ENCODE measurements around the gene GAL. TPM values are rescaled to one million over a fixed set of nuclear protein-coding genes. Genes with fewer than 3 reads are reported as not detected.

GAL gene
- total RNA-seq, 1 donor from 2014 or later, result 0.38 TPM

DNA sequence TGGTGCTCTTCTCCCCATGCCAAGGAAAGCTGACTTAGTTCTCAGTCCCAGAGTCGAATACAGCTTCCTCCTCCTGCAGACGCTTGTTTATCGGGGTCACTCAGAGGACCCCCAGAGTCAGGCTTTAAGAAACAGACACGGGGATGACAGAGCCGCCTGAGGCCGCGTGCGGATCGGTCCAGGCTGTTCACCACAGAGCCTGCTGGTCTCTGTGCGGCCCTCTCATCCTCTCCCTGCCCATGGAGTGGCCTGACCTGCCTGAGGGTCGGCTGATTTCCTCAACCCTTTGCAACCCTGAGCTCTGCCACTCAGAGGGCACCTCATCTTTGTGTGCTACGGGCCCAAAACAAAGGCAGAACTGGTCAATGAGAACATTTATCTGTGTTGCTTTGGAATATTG, 2.1 kb downstream of the GAL start:
- Mint-ChIP-seq H3K4me3 (peak overlapping the region; percentile 52), H3K36me3 (no peaks in the 10 kb centered on the region), H3K9me3 (no peaks in the 10 kb centered on the region), H3K4me1 (peaks cover 11% of the 10 kb centered on the region), H3K27me3 (ENCODE audit: low read depth) (peaks cover 94% of the 10 kb centered on the region), H3K27ac (no peak overlapping the region)
- DNase-seq (ENCODE audit: low spot score in 2 of 2, unreplicated experiment in 2 of 2), result no peak
- no peak for TF ChIP-seq CTCF (IDR thresholded peaks at IDR 0.05; ENCODE audit: unreplicated experiment)

DNA sequence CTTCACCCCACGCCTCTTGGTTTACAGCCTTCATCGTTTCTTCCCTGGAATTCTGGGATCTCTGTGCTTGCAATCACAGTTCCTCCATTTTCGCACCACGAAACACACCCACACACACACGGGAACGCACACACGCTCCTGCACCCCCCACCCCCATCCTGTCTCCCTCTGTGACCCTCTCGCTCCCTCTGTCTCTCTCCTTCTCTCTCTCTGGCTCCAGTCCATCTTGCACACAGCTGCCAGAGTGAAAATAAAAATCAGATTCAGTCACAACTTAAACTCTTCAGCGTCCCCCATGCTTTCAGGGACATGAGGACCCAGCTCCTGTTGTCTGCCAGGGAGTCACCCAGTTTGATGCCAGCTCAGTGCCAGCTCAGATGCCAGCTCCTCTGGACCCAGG, 3.0 kb downstream of the GAL start:
- DNase-seq (ENCODE audit: low spot score in 2 of 2, unreplicated experiment in 2 of 2), result no peak
- Mint-ChIP-seq H3K27ac (no peak overlapping the region), H3K4me3 (no peak overlapping the region), H3K9me3 (no peaks in the 10 kb centered on the region), H3K27me3 (ENCODE audit: low read depth) (peaks cover 88% of the 10 kb centered on the region), H3K36me3 (no peaks in the 10 kb centered on the region), H3K4me1 (peaks cover 11% of the 10 kb centered on the region)
- TF ChIP-seq CTCF (IDR thresholded peaks at IDR 0.05; ENCODE audit: unreplicated experiment), result no peak

GRCh38 chr11:68687986-68688385, 3.6 kb downstream of the GAL start:
- TF ChIP-seq CTCF (IDR thresholded peaks at IDR 0.05; ENCODE audit: unreplicated experiment), result no peak
- H3K4me3 Mint-ChIP-seq, result no peak overlapping the region
- peaks cover 82% of the 10 kb centered on the region for H3K27me3 Mint-ChIP-seq (ENCODE audit: low read depth)
- no peaks in the 10 kb centered on the region for H3K36me3 Mint-ChIP-seq
- peaks cover 11% of the 10 kb centered on the region for H3K4me1 Mint-ChIP-seq
- H3K9me3 Mint-ChIP-seq, result no peaks in the 10 kb centered on the region
- no peak for DNase-seq (ENCODE audit: low spot score in 2 of 2, unreplicated experiment in 2 of 2)
- H3K27ac Mint-ChIP-seq, result no peak overlapping the region

- no peak overlapping the region for H3K4me3 Mint-ChIP-seq
- H3K27me3 Mint-ChIP-seq (ENCODE audit: low read depth), result peaks cover 74% of the 10 kb centered on the region
- no peak overlapping the region for H3K27ac Mint-ChIP-seq
- peaks cover 11% of the 10 kb centered on the region for H3K4me1 Mint-ChIP-seq
- no peaks in the 10 kb centered on the region for H3K36me3 Mint-ChIP-seq
- TF ChIP-seq CTCF (IDR thresholded peaks at IDR 0.05; ENCODE audit: unreplicated experiment), result no peak
- DNase-seq (ENCODE audit: low spot score in 2 of 2, unreplicated experiment in 2 of 2), result no peak
- H3K9me3 Mint-ChIP-seq, result no peaks in the 10 kb centered on the region
Measured at GRCh38 chr11:68688881-68689280, 4.5 kb downstream of the GAL start.

GRCh38 chr11:68689737-68690625, 5.6 kb downstream of the GAL start:
- peaks cover 69% of the 10 kb centered on the region for H3K27me3 Mint-ChIP-seq (ENCODE audit: low read depth)
- H3K4me3 Mint-ChIP-seq, result no peak overlapping the region
- H3K9me3 Mint-ChIP-seq, result no peaks in the 10 kb centered on the region
- DNase-seq (ENCODE audit: low spot score in 2 of 2, unreplicated experiment in 2 of 2), result no peak
- H3K36me3 Mint-ChIP-seq, result no peaks in the 10 kb centered on the region
- TF ChIP-seq CTCF (IDR thresholded peaks at IDR 0.05; ENCODE audit: unreplicated experiment), result no peak
- no peak overlapping the region for H3K27ac Mint-ChIP-seq
- peaks cover 11% of the 10 kb centered on the region for H3K4me1 Mint-ChIP-seq

Measured in mesothelial cell of epicardium (in vitro differentiated cells).